Esophagus mucosa (tissue), 1 donor: ENCODE results near the gene KIF26B. TPM values are rescaled to one million over a fixed set of nuclear protein-coding genes. Genes with fewer than 3 reads are reported as not detected.

ENCODE experiments used
- ATAC-seq: fragments of 200-7000 bp; cut with Tn5 transposase; one replicate; pipeline ENCODE4 v1.9.1; 2020
- total RNA-seq: library from RNA; stranded (reverse); gene quantifications from one replicate; pipeline ENCODE4 v1.2.4, GENCODE V29; 2023
- donor health status: DM: yes; HTN: yes; CAD: no.

KIF26B gene
- total RNA-seq, 1 donor from 2014 or later, result 0.56 TPM

DNA sequence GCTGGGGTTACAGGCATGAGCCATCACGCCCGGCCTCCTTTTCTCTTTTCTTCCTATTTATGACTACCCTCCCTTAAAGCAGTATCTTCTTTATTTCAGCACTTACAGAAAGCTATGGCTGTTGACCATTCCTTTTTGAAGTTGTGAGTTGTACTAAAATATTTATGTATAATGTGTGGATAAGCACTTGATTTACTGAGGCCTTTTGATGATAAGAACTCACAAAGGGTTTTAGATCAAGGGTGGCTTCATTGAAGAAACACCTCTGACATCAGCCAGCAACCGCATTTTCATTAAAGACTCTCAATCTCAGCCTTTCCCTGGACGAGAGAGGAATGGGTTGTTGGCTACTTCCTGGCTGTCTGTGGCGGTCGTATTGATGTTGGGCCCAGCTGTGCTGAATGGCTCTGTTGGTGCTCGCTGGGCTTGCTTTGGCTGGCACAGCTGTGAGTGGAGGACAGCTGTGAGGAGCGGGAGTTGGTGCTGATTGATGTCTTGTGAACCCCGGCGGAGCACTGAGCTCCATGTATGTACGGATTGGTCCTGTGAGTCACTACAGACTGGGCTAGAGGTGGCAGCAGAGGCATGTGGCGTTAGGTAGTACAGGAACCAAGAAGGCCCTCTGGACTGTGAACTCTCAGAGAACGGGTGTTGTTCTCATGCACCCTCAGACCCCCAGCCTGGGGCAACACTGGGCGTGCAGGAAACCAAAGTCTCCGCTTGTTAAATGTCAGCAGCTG lies 208.8 kb downstream of the KIF26B start:
- ATAC-seq, result no peak

DNA sequence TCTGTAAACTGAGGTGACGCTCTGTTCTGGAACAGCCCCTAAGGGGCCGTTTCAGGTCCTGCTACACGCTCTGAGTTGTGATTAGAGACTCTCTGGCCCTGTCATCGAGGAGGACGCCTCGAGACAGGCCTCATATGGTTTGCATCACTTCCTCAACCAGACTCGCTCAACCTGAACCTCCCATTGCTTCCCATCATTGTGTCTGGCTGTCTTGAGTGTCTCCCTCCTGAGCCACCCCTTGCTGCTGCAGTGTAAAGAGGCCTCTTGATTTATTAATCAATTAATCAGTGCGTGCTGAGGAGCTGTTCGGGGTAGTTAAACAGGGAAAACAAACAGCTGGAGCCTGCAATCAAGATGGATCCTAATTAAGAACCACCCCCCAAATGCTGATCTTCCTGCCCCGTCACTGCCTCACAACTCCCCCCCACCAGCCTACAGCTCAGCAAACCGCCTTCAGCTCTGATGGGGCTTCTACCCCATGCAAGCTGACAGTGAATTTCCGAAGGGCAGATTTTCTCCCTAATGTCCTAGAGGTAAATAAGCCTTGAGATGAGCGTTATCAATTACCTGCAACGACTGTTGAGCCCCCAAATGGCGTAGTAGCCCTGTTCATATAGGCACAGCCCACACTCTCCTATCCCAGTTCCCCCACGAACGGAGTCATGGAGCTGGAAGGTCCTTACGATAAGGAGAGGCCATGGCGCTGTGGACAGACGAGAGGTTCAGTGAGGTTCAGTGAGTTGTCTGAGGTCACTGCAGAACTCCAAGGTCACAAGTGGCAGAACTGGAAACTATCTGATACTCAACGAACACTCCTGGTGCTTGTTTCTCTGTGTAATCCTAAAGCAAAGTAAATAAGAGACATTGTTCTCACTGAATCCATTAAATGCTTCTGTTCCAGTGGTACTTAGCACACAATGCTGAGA lies 210.6 kb downstream of the KIF26B start:
- no peak for ATAC-seq

DNA sequence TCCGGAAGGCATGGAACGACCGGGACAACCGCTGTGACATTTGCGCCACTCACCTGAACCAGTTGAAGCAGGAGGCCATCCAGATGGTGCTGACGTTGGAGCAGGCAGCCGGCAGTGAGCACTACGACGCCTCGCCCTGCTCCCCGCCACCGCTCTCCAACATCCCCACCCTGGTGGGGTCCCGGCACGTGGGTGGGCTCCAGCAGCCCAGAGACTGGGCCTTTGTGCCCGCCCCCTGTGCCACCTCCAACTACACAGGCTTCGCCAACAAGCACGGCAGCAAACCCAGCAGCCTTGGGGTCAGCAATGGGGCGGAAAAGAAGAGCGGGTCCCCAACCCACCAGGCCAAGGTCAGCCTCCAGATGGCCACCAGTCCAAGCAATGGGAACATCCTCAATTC lies 212.1 kb downstream of the KIF26B start:
- ATAC-seq, result no peak

DNA sequence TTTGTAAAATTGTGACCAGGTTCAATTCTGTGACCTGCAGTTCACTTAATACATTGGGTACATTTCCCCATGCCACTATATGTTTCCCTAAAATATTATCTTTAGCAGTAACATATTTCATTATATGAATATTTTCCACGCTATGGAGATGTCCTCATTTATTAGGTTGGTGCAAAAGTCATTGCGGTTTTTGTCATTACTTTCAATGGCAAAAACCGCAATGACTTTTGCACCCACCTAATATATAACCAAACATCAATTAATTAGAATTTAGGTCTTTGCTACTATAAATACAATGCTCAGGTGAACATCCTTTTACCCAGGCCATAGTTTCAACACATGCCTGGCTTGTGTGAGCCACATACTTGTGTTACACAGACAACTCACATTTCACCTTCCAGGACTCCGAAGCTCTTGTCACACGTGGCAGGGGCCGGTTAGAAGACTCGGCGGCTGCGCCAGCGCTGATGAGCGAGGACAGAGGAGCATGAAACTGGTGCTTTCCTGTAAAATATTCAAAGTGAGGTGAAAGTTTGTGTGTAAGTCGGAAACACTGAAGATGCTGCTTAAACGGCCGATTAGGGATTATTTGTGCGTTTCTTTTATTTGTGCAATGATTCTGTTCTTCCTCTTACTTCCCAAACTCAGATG lies 215.5 kb downstream of the KIF26B start:
- ATAC-seq, result no peak

DNA sequence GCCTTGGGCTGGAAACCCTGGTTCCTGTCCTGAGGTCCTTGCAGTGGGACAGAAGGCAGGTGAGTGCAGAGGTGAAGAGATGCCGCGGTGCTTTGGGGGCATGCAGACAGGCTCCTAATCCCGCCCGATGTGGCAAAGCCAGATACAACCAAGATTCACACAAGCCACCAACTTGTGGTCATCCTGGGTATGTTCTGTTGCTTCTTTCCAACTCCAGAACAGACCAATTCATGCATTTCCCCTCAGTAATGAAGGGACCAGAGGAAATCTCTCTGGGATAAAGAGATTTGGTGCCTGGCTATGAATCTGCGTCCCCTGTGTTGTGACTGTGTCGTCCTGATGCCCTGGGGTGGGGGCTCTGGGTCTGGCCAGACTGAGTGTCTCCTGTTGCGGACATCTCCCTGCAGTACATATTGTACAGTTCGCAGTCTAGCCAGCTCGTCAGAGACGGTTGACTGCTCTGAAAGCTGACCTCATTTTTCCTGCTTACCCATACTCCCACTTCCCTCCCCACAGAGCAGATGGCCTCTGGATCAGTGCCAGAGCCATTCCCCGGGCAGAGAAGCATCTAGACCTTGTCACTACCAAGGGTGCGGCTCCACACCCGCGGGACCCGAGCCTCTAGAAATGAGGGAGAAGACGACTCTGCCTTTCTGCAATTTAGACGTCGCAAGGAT lies 216.3 kb downstream of the KIF26B start:
- ATAC-seq, result no peak

DNA sequence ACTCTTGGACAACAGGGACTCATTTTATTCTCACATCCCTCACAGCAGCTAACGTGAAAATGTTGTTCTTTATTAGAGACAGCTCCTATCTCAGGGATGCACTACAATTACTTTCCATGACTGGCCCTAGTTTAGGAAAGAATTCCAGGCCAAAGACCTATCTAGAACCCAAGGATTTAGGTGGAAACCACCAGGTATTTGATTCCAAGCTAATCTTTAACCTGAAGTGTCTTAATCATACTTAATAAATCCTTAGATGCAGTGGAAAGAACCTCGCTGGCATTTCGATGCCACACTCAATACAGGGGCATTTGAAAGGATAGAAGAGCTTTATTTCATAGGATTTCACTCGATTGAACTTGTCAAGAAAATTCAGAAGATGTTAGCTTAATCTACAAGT lies 218.3 kb downstream of the KIF26B start:
- ATAC-seq, result no peak

DNA sequence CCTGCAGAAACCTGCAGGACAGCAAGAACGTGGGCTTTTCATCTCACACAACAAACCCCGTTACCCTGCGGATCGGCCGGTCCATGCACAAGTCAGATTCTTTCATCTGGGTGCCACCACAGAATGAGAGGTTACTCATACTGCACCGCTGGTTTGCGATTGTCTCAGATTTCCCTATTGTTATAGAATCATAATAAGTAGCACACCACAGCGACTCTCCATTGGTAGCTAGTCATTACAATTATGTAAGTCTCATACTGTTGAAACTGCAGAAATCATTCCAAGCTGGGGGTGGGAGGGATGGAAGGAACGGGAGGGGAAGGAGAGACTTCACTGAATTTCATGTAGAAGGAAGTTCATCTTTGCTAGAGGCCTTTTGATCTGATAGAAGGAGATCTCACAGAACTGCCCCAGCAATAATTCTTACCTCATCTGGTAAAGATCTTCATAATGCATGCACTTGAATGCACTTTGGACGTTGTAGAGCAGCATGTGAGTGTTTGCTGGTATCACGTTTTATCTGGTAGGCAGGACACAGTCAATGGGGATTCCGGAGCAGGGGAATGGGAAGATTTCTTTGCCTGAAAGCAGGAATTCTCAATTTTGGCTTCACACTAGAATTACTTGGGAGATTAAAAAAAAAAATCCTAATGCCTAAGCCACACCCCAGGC lies 221.1 kb downstream of the KIF26B start:
- ATAC-seq, result no peak

DNA sequence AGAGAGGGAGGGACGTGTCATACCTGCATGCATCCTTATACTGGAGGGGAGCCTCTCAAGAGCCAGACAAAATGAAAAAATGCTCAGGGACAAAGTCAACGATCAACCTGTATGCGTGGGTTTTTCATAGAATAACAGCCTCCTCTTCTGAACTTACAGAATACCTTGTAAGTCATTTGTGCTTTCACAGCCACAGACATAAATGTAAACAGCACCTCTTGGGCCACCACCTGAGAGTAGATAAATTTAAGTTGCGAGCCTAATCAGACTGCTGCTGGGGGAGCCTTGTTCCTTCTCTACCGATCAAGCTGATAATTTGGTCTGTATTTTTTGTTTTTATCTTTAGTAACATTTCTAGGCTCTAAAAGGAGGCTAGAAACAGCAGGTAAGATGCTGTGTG lies 223.1 kb downstream of the KIF26B start:
- ATAC-seq, result no peak

DNA sequence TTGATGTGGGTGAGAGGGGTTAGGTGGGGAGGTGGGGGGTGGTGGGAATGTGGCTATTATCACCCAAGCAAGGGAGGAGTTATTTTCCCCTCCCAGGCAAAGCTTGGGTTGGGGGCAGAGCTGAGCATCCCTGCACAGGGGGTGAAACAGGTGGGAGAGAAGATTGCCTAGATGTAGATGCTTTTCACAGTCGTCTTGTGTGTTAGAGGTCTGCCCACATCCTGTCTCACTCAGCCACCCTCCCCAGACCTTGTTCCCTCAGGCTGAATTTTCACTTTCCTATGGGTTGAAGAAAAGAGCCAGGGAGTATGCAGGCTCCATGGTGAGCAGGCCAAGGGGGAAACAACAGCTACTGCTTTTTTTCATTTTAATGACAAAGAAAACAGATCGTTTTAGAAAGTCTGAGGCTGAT lies 223.5 kb downstream of the KIF26B start:
- no peak for ATAC-seq

DNA sequence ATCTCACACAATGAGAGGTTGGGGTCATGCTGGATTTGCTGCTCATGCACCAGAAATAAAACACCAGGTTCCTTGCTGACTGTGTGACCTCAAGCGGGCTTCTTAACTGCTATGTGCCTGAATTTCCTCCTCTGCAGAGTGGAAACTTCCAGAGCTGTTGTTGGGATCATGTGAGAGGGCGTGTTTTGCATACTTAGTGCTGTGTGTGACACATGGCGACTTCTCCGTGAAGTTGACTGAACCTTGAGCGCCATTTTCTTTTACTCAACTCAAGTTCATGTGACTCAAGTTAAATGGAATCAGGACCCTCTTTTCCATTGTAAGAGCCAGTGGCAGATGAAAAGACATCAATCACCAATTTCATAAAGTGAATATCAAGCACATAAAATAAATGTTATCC lies 224.0 kb downstream of the KIF26B start:
- ATAC-seq, result no peak

DNA sequence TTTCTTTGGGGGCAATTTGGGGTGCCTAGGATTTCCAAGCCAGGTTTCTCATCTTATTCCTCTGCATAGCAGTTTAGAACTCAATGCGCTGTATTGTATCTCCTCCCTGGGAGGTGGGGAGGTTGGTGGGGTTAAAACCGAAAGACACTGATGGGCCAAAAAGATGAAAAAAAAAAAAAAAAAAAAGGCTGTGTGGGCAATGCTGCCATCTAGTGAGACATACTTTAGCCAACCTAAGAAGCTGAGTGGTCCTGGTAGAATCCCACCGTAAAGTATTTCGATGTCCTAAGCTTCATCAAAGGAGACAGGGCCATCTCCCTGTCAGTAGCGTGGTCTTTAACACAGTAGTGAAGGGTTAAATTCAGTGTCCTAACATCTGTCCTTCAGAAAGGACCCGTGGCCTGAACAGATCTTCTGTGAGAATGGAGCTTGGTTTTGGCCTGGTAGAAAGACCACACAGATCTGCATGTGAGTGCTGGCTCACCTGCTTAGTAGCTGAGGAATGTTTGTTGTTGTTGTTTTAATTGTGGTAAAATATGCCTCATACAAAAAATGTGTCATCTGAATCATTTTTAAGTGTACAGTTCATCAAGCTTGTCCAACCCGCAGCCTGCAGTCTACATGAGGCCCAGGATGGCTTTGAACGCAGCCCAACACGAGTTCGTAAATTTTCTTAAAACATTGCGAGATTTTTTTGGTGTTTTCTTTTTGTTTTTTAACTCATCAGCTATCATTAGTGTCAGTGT lies 226.2 kb downstream of the KIF26B start:
- ATAC-seq, result no peak

DNA sequence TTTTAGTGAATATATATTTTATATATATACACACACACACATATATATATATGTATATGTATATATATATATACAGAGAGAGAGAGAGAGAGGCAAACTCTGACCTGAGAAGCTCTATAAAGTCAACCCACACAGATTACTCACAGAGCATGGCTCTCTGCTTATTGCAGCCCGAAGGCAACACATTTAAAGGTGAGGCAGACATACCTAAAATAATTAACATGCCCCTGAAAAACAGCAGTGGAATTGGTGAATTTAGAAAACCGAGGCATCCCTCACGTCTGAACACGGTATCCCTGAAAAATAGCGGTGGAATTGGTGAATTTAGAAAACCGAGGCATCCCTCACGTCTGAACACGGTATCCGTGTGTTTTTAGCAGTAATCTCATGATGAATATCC lies 228.2 kb downstream of the KIF26B start:
- ATAC-seq, result no peak

DNA sequence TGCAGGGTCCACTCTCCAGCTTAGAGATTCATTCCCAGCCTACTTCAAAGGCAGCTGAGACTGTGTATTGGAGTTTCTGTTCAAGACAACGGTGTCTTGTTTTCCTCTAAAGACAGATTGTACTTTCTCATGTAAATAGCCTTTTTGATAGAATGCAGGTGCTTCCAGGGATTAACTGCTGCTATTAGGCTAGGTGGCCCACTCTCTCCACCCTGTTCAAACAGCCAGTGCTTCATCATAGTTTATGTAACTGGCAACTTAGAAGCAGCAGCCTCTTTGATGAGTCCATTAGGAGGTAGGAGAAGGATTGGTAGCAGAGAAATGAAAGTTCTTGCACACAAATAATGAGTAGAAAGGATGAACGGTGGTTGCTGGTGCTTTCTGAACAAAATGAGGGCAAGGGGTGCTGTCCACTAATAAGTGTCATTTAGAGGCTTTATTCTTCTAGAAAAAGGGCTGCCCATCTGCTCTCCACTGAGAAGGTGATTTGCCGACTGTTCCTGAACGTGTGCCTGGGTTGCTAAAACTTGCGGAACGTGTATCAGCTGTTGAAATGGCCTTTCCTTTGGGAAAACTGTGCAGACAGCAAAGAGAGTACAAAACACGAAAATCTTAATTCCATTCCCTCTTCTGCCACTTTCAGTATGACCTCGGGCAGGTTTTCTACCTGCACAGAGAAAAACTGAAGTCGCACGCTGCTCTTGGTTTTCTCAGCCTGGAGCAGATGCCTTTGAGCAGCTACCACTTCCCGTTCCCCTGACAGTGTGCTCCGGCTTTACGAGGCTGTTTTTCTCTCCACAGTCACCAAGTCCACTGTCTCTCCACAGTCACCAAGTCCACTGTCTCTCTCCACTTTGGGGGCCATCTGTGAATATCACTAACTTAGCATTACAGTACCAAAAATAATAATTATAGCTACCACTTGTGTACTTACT lies 228.9 kb downstream of the KIF26B start:
- no peak for ATAC-seq

DNA sequence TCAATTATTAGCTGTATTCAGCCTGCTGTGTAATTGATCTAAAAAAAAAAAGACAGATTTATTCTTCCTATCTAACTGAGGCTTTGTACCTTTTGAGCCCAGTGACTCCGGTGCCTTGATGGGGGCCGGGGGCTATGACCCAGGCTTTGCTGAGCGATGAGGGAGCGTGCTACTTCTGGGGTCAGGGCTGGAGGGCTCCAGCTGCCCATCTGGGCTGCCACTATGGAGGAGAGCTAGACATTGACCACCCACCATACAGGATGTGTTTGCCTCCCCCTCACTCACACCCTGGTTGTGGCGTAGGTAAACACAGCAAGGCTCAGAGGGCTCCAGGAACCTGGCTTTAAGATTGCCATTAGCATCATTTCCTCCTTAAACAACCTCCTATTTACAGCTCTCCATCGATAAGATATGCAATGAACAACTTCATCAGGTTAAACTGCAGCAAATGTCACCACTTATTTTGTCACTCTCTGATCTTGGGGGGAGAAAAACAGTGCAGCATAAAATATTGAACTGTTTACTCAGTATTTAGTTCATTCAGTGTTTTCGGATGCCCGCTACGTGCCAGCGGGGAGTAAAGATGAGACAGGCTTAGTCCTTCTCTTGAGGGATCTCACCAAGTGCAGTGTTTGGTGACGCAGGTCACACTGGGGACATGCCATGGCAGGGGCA lies 231.6 kb downstream of the KIF26B start:
- ATAC-seq, result no peak

DNA sequence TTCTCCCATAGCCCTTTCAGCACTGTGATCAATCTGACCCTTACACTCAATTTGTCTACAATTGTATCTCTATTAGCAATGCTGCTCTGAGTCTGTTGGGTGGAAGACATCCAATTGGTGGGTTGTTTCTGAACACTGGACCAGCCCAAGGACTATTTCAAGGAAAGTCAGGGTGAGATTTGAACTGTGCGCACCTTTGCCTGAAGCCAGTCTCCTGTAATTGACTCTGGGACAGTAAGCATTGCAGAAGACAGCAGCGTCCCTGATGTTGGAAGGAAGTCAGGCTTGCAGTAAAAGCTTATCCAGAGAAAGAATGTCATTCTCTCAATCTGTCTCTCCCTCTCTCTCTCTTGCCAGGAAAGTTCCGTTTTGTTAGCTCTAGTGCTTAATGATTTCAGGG lies 233.9 kb downstream of the KIF26B start:
- no peak for ATAC-seq

DNA sequence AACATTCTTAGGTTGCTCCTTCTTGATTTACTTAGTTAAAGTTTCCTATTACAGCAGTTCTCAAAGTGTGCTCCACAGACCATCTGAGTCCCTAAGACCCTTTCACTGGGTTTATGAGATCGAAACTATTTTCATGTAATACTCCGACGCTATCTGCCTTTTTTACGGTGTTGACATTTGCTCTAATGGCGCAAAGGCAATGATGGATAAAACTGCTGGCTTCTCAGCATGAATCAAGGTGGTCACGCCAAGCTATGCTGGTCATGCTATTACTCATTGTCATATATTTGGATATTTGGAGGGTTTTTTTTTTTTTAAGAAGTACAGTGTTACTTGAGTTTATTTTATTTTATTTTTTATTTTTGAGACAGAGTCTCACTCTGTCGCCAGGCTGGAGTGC lies 235.1 kb downstream of the KIF26B start:
- ATAC-seq, result no peak

DNA sequence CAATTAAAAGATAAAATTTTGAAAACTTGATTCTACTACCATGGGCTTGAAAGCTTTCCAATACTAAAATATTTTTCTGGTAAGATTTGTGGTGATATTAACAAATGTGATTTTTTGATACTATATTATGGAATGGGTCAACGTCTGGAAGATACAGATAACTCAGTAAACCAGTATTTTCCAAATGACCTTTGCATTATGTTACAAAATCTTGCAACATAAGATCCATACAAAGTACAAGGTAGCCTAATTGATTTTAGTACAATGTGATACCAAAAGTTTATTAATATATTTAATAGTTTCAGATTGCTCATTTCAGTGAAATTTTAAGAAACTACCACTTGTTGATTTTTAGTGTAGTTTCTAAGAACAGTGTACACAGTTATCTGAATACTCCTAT lies 236.2 kb downstream of the KIF26B start:
- no peak for ATAC-seq

DNA sequence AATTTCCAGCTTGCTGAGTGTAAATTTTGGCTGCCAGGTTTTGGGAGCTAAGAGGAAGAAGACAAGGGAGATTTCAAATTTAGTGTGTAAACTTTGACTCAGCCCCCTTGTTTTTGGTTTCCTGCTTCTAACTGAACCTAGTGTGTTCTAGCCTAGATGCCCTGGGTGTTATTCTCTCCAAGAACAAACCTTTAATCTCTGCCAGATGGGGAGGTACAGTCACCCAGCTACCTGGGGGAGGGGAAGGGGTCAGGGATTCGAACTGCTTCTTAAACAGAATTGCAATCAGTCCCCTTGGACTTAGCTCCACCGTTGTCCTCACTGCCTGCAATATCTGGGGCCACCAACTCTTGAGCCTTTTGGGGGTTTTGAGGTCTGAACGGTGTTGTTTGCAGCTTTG lies 238.9 kb downstream of the KIF26B start:
- ATAC-seq, result no peak

DNA sequence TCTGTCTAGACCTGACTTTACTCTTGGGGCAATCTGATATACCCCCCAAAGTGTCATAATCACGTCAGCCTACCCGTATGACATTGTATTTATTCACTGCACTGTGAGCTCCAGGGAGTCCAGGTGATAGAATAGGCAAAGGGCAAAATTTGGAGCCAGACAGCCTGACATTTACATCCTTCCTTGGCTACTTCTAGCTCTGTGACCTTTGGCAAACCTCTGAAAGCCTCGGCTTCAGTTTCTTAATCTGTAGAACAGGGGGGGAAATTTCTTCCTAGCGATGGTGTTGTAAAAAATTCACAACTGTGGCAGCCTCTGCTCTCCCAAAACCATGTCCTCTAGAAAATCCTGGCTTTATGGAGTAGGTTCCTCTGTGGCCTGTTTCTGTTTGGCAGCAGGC lies 240.9 kb downstream of the KIF26B start:
- ATAC-seq, result no peak

DNA sequence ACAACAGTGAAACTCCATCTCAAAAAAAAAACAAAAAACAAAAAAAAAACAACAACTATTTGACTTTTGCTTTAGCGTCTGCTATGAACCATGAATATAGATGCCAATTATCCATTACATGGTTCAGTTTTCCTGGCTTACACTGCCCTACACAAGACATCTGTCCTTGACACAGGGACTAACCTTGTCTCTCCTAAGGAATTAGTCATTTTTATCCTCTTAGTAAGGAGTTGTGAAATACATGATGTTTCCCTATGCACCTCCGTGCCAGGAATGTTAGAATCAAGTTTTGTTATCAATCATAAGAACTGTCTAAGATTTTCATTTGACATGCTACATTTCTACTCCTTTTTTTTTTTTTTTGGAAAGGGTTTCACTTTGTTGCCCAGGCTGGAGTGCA lies 241.8 kb downstream of the KIF26B start:
- no peak for ATAC-seq
